ENCODE results near the gene IL17RE. TPM values are rescaled to one million over a fixed set of nuclear protein-coding genes. Genes with fewer than 3 reads are reported as not detected.
A peak's percentile ranks its signal among the peaks of the same experiment; 100 is the strongest.
"Not testable (repeated sequence)": the region's sequence is repeated elsewhere in the genome, so short reads cannot be mapped to it uniquely, and the experiment has no call there.

IL17RE gene
- polyA plus RNA-seq, 3 donors from 2014 or later = 0.14 TPM; not detected in 2

DNA sequence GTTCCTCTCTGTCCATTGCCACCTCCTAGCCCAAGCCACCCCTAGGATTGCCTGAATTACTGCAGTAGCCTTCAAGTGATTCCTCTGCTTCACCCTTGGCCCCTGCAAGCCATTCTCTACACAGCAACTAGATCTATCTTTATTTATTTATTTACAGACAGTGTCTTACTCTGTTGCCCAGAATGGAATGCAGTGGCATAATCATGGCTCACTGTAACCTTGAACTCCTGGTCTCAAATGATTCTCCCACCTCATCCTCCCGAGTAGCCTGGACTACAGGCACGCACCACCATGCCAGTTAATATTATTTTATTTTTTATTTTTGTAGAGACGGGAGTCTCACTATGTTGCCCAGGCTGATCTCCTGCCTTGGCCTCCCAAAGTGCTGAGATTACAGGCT lies 14.1 kb upstream of the IL17RE start:
- Mint-ChIP-seq H3K27me3 (ENCODE audit: low read depth in 3 of 3) (peaks cover 3 to 9% (median 4%) of the 10 kb centered on the region in 3 donors), H3K4me3 (peak overlapping the region in 2 of 5 donors; percentile 14 to 29), H3K9me3 (no peaks in the 10 kb centered on the region), H3K27ac (peak overlapping the region in 4 of 6 donors; percentile 44 to 98 (median 77)), H3K4me1 (peaks cover 26 to 45% of the 10 kb centered on the region in 2 donors), H3K36me3 (peaks cover 8 to 9% (median 9%) of the 10 kb centered on the region in 3 donors)
- DNase-seq = no peak

DNA sequence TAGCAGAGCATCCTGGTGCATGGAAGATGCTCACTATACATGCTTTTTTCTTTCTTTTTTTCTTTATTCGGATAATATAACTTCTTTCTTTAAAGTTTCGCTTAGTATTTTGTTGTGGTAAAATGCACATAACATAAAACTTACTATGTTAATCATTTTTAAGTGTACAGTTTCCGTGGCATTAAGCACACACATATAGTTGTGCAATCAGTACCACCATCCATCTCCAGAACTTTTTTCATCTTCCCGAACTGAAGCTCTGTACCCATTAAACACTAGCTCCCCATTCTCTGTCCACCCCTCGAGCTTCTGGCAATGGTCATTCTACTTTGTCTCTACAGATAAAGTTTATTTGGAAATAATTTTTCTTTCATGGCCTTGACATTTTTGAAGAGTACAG lies 13.2 kb upstream of the IL17RE start:
- Mint-ChIP-seq H3K9me3 (no peaks in the 10 kb centered on the region), H3K27ac (peak overlapping the region; percentile 96 to 99 (median 98)), H3K4me3 (peak overlapping the region; percentile 43 to 99 (median 97))

DNA sequence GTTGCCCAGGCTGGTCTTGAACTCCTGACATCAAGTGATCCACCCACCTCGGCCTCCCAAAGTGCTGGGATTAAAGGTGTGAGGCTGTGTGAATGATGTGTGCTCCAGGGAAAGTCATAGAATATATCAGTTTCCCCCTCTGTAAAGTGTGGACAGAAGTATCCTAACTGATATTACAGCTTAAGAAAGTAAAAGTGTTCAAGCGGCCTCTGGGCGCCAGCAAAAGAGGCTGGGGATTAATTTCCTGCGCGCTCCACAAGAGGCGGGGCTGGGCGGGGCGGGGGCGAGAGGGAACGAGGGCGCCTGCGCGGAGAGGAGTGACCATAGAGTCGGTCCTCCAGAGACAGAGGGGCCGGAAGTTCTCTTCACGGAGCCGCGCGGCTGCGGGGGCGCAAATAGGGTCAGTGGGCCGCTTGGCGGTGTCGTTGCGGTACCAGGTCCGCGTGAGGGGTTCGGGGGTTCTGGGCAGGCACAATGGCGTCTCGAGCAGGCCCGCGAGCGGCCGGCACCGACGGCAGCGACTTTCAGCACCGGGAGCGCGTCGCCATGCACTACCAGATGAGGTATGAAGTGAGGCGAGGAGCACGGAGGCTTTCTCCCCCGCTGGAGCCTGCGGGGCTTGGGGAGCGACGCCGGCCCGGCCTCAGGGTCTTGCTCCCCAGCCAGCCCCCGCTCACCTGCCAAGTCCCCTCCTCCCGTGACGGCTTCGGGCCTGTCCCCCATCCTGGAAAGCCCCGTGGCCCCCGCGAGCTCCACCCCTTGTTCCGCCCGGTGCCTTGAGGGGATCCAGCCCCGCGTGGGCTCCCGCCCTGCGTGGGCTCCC lies 12.2 kb upstream of the IL17RE start, which contains the start of gene JAGN1:
JAGN1 (plus strand) TSS at position 362 of the 823 bp plus-strand sequence; CDS start at position 475, 113 bp downstream.
- Mint-ChIP-seq H3K4me1 (peaks cover 37 to 55% of the 10 kb centered on the region in 2 donors), H3K36me3 (peaks cover 8 to 20% (median 14%) of the 10 kb centered on the region in 3 donors), H3K4me3 (peak within 1 kb of the TSS; percentile 96 to 99 (median 98)), H3K27ac (peak within 1 kb of the TSS; percentile 96 to 99 (median 98)), H3K9me3 (no peaks in the 10 kb centered on the region), H3K27me3 (ENCODE audit: low read depth in 3 of 3) (peaks cover 3 to 4% (median 4%) of the 10 kb centered on the region in 3 donors)
- DNase-seq = peak; percentile 84 to 88 (median 88)

More for the DNA sequence above, 13.2 kb upstream of the IL17RE start:
- Mint-ChIP-seq H3K36me3 (peaks cover 8 to 14% (median 9%) of the 10 kb centered on the region in 3 donors), H3K27me3 (ENCODE audit: low read depth in 3 of 3) (peaks cover 3 to 6% (median 4%) of the 10 kb centered on the region in 3 donors), H3K4me1 (peaks cover 32 to 47% of the 10 kb centered on the region in 2 donors)
- DNase-seq = no peak

GRCh38 chr3:9891072-9891622 lies 11.5 kb upstream of the IL17RE start:
- Mint-ChIP-seq H3K27me3 (ENCODE audit: low read depth in 3 of 3) (peaks cover 3 to 4% (median 4%) of the 10 kb centered on the region in 3 donors), H3K36me3 (peaks cover 8 to 20% (median 14%) of the 10 kb centered on the region in 3 donors), H3K4me1 (peaks cover 39 to 61% of the 10 kb centered on the region in 2 donors), H3K27ac (peak overlapping the region; percentile 96 to 99 (median 98)), H3K4me3 (peak overlapping the region; percentile 96 to 99 (median 98)), H3K9me3 (no peaks in the 10 kb centered on the region)
- no peak for DNase-seq

DNA sequence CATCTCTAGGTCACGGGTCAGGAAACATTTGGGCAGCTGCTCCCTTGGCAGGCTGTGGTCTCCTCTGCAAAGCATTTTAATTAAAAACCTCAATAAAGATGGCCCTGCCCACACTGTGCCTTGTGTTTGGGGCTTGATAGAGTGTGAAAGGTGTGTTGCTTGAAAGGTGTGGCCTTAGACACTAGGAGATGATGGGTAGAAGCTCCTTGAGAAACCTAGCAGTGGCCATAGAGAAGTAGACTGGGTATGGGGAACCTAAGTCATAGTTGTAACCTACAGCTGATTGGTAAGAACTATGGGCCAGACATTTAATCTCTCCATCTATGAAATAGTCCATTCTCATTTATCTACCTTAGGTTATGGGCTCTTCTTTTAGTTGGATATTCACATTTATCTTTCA lies 8.9 kb upstream of the IL17RE start:
- H3K4me3 Mint-ChIP-seq = peak overlapping the region in 1 of 5 donors; percentile 11
- peaks cover 8 to 20% (median 18%) of the 10 kb centered on the region in 3 donors for H3K36me3 Mint-ChIP-seq
- no peak for DNase-seq
- peaks cover 3 to 4% (median 4%) of the 10 kb centered on the region in 3 donors for H3K27me3 Mint-ChIP-seq (ENCODE audit: low read depth in 3 of 3)
- no peaks in the 10 kb centered on the region for H3K9me3 Mint-ChIP-seq
- peaks cover 39 to 61% of the 10 kb centered on the region in 2 donors for H3K4me1 Mint-ChIP-seq
- peak overlapping the region; percentile 32 to 83 (median 73) for H3K27ac Mint-ChIP-seq

- H3K27me3 Mint-ChIP-seq (ENCODE audit: low read depth in 3 of 3); H3K9me3 Mint-ChIP-seq; H3K4me3 Mint-ChIP-seq; DNase-seq: not testable (repeated sequence)
- Mint-ChIP-seq H3K27ac (peak overlapping the region; percentile 11 to 67 (median 38)), H3K4me1 (peaks cover 30 to 48% of the 10 kb centered on the region in 2 donors), H3K36me3 (peaks cover 8 to 20% (median 18%) of the 10 kb centered on the region in 3 donors)
These were observed 6.9 kb upstream of the IL17RE start for GRCh38 chr3:9895715-9896114.

DNA sequence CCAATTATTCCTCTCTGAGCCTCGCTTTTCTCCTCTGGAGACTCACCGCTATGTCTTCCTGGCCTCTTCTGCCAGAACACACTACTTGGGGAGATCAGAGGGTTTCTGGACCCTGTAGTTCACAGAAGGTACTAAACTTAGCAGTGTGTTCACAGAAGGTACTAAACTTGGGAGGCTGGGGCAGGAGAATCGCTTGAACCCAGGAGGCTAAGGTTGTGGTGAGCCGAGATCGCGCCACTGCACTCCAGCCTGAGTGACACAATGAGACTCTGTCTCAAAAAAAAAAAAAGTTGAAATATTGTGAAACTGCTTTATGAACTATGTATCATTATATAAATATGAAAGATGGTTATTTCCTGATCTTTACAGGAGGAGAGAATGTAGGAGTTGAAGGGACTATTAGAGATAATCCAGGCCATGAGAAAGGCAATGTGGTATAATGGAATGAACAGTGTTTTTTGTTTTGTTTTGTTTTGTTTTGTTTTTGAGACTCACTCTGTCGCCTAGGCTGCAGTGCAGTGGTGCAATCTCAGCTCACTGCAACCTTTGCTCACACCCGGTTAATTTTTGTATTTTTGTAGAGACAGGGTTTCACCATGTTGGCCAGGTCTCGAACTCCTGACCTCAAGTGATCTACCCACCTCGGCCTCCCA lies 5.8 kb upstream of the IL17RE start:
- Mint-ChIP-seq H3K4me1 (peaks cover 27 to 45% of the 10 kb centered on the region in 2 donors), H3K36me3 (peaks cover 8 to 20% (median 18%) of the 10 kb centered on the region in 3 donors), H3K27ac (peak overlapping the region in 3 of 6 donors; percentile 15 to 67 (median 48))
- not testable (repeated sequence) for H3K27me3 Mint-ChIP-seq (ENCODE audit: low read depth in 3 of 3); H3K4me3 Mint-ChIP-seq; H3K9me3 Mint-ChIP-seq; DNase-seq

DNA sequence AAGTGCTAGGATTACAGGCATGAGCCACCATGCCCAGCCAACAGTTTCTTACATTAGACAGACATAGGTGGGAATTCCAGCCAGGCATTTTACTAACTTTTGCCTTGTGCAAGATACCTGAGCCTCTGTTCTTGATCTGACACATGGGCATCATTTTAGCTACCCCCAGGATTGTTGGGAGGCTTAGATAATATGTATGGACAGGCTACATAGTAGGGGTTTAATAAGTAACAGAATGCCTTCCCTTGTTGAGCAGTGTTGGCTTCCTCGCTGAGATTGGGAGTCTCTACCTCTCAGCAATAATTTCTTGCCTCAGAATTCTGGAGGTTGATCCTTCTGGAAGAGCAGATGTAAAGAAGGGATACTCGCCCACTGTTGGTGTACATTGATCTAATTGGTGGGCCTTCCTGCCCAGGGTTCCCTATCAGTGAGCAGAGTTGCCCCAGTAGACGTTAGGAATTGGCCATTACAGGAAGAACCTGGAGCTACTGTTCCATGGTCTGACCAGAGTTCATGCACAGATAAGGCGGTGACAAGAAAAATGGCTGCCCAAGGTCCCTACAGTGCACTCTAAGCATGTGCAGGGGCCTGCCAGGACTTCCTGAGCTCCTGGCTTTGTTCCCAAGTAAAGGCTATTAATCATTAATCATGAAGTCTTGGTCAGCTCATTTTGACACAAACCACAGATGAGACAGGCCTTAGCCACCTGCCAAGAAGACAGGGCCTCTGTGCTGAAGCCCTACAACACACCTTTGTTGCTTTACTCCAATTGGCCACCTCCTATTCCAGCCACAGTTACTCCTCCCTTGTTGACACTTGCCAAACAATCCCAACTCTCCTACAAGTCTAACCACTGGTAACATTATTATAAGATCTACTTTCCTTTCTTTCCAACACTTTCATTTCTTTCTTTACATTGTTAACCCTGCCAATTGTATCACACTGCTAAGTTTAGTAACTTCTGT lies 5.0 kb upstream of the IL17RE start:
- peaks cover 29 to 47% of the 10 kb centered on the region in 2 donors for H3K4me1 Mint-ChIP-seq
- H3K27ac Mint-ChIP-seq = peak overlapping the region; percentile 24 to 85 (median 44)
- no peaks in the 10 kb centered on the region for H3K27me3 Mint-ChIP-seq (ENCODE audit: low read depth in 3 of 3)

GRCh38 chr3:9898467-9899241 lies 4.0 kb upstream of the IL17RE start:
- H3K36me3 Mint-ChIP-seq = peaks cover 0 to 10% (median 9%) of the 10 kb centered on the region in 3 donors
- peaks cover 31 to 46% of the 10 kb centered on the region in 2 donors for H3K4me1 Mint-ChIP-seq
- no peak for DNase-seq
- H3K4me3 Mint-ChIP-seq = no peak overlapping the region
- no peaks in the 10 kb centered on the region for H3K9me3 Mint-ChIP-seq
- H3K27me3 Mint-ChIP-seq (ENCODE audit: low read depth in 3 of 3) = no peaks in the 10 kb centered on the region
- H3K27ac Mint-ChIP-seq = peak overlapping the region in 4 of 6 donors; percentile 51 to 85 (median 62)

More for the DNA sequence above, 5.0 kb upstream of the IL17RE start:
- no peak overlapping the region for H3K4me3 Mint-ChIP-seq
- H3K36me3 Mint-ChIP-seq = peaks cover 5 to 15% (median 12%) of the 10 kb centered on the region in 3 donors
- DNase-seq = no peak
- no peaks in the 10 kb centered on the region for H3K9me3 Mint-ChIP-seq

GRCh38 chr3:9899289-9899791 lies 3.3 kb upstream of the IL17RE start:
- Mint-ChIP-seq H3K36me3 (peaks cover 0 to 9% (median 6%) of the 10 kb centered on the region in 3 donors), H3K27ac (peak overlapping the region in 1 of 6 donors; percentile 35), H3K27me3 (ENCODE audit: low read depth in 3 of 3) (no peaks in the 10 kb centered on the region), H3K9me3 (no peaks in the 10 kb centered on the region), H3K4me1 (peaks cover 26 to 39% of the 10 kb centered on the region in 2 donors), H3K4me3 (no peak overlapping the region)
- no peak for DNase-seq

GRCh38 chr3:9900965-9901415 lies 1.7 kb upstream of the IL17RE start:
- DNase-seq; H3K4me3 Mint-ChIP-seq; H3K27ac Mint-ChIP-seq; H3K9me3 Mint-ChIP-seq; H3K27me3 Mint-ChIP-seq (ENCODE audit: low read depth in 3 of 3); H3K36me3 Mint-ChIP-seq: not testable (repeated sequence)
- H3K4me1 Mint-ChIP-seq = peaks cover 19 to 27% of the 10 kb centered on the region in 2 donors

DNA sequence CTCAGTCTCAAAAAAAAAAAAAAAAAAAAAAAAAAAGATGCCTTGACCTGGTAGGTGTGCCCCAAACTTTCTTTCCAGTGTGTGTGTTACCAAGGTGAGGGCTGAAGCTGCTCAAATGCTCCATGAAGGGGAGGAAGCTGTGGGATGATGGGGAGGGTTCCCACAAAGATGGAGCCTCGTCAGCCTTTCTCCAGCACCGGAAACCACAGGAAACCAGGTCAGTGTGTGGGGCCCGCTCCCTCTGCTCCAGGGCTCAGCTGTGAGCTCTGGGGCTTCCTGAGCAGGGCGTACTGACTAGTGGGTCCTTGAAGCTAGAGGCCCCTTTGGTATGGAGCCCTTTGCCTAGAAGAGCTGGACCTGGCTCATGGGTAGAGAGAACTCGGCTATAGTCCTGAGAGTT lies 681 bp upstream of the IL17RE start:
- Mint-ChIP-seq H3K4me3 (peak overlapping the region in 2 of 5 donors; percentile 12 to 25), H3K36me3 (peaks cover 0 to 4% (median 0%) of the 10 kb centered on the region in 3 donors), H3K27ac (peak overlapping the region in 5 of 6 donors; percentile 23 to 80 (median 42)), H3K4me1 (peaks cover 19 to 25% of the 10 kb centered on the region in 2 donors), H3K27me3 (ENCODE audit: low read depth in 3 of 3) (peaks cover 0 to 2% (median 0%) of the 10 kb centered on the region in 3 donors), H3K9me3 (no peaks in the 10 kb centered on the region)
- DNase-seq = no peak

Data from immature natural killer cell (primary cell).